ENCODE measurements around the gene NME5.

Gene NME5

GRCh38 chr5:138128334-138128733, 10.9 kb downstream of the NME5 start:
- Histone ChIP-seq H3K9me3 (ENCODE audit: control insufficient read depth, insufficient read depth, low read length) (no peaks in the 10 kb centered on the region), H3K4me3 (ENCODE audit: low read depth, low read length) (no peak overlapping the region), H3K27me3 (ENCODE audit: control insufficient read depth, insufficient read depth, low read length) (no peaks in the 10 kb centered on the region), H3K9ac (ENCODE audit: low read depth, low read length) (no peak overlapping the region), H3K4me1 (ENCODE audit: control insufficient read depth, insufficient read depth, low read length) (no peaks in the 10 kb centered on the region), H3K36me3 (ENCODE audit: control insufficient read depth, insufficient read depth, low read length) (no peaks in the 10 kb centered on the region)

DNA sequence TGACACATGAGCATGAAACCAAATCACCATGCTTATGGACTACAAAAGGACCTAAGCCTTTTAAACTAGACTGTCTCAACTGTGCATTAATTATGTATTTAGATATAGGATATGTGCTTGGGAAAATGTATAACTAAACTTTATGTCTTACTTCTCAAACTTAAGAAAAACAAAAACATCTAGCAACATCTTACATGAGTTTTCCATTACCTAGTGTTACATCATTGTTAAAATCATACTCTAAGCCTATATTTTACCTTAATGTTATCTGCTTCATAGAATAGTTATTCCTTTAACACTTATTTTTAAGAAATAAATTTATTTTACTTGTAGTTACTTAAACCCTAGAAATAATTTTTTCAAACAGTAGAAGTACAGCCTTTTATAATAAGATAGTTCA, 24.0 kb downstream of the NME5 start:
- Histone ChIP-seq H3K4me1 (ENCODE audit: control insufficient read depth, insufficient read depth, low read length) (peaks cover 7% of the 10 kb centered on the region), H3K4me3 (ENCODE audit: low read depth, low read length) (no peak overlapping the region), H3K9me3 (ENCODE audit: control insufficient read depth, insufficient read depth, low read length) (no peaks in the 10 kb centered on the region), H3K9ac (ENCODE audit: low read depth, low read length) (no peak overlapping the region), H3K27me3 (ENCODE audit: control insufficient read depth, insufficient read depth, low read length) (peaks cover 2% of the 10 kb centered on the region), H3K36me3 (ENCODE audit: control insufficient read depth, insufficient read depth, low read length) (no peaks in the 10 kb centered on the region)

DNA sequence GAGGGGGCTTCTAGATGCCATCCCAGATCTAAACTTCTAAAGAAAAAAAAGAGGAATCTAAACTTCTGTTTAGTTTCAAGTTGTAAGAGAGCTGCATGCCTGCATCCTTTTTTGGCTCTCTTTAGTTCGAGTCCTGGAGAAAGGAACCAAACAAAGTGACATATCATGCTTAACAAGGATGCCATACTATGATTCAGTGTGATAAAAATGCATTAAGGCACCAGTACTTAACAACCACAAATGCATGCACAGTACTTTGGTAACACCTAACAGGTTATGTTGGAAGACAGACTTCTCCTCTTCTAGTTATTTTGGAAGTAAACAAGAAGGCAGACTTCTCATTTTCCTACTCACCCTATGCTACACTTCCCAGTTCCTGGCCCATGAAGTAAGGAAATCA, 27.3 kb downstream of the NME5 start:
- Histone ChIP-seq H3K9me3 (ENCODE audit: control insufficient read depth, insufficient read depth, low read length) (no peaks in the 10 kb centered on the region), H3K27me3 (ENCODE audit: control insufficient read depth, insufficient read depth, low read length) (peaks cover 2% of the 10 kb centered on the region), H3K4me3 (ENCODE audit: low read depth, low read length) (no peak overlapping the region), H3K4me1 (ENCODE audit: control insufficient read depth, insufficient read depth, low read length) (peaks cover 9% of the 10 kb centered on the region), H3K36me3 (ENCODE audit: control insufficient read depth, insufficient read depth, low read length) (no peaks in the 10 kb centered on the region), H3K9ac (ENCODE audit: low read depth, low read length) (no peak overlapping the region)

DNA sequence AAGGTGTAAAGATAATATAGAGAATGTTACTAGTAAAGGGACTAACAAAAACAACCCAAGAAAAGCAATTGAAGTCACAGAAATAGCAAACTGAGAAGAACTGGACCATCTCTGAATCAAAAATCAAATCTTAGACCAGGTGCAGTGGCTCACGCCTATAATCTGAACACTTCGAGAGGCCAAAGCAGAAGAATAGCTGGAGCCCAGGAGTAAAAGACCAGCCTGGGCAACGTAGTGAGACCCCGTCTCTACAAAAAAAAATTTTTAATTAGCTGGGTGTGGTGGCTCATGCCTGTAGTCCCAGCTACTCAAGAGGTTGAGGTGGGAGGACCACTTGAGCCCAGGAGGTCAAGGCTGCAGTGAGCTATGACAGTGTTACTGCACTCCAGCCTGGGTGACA, 28.0 kb downstream of the NME5 start:
- Histone ChIP-seq H3K9me3 (ENCODE audit: control insufficient read depth, insufficient read depth, low read length) (no peaks in the 10 kb centered on the region), H3K36me3 (ENCODE audit: control insufficient read depth, insufficient read depth, low read length) (no peaks in the 10 kb centered on the region), H3K4me1 (ENCODE audit: control insufficient read depth, insufficient read depth, low read length) (peaks cover 9% of the 10 kb centered on the region), H3K9ac (ENCODE audit: low read depth, low read length) (no peak overlapping the region), H3K4me3 (ENCODE audit: low read depth, low read length) (no peak overlapping the region), H3K27me3 (ENCODE audit: control insufficient read depth, insufficient read depth, low read length) (peaks cover 2% of the 10 kb centered on the region)

GRCh38 chr5:138110266-138110963, 28.8 kb downstream of the NME5 start:
- Histone ChIP-seq H3K9ac (ENCODE audit: low read depth, low read length) (no peak overlapping the region), H3K4me1 (ENCODE audit: control insufficient read depth, insufficient read depth, low read length) (peaks cover 9% of the 10 kb centered on the region), H3K9me3 (ENCODE audit: control insufficient read depth, insufficient read depth, low read length) (no peaks in the 10 kb centered on the region), H3K36me3 (ENCODE audit: control insufficient read depth, insufficient read depth, low read length) (no peaks in the 10 kb centered on the region), H3K27me3 (ENCODE audit: control insufficient read depth, insufficient read depth, low read length) (peaks cover 2% of the 10 kb centered on the region), H3K4me3 (ENCODE audit: low read depth, low read length) (no peak overlapping the region)

DNA sequence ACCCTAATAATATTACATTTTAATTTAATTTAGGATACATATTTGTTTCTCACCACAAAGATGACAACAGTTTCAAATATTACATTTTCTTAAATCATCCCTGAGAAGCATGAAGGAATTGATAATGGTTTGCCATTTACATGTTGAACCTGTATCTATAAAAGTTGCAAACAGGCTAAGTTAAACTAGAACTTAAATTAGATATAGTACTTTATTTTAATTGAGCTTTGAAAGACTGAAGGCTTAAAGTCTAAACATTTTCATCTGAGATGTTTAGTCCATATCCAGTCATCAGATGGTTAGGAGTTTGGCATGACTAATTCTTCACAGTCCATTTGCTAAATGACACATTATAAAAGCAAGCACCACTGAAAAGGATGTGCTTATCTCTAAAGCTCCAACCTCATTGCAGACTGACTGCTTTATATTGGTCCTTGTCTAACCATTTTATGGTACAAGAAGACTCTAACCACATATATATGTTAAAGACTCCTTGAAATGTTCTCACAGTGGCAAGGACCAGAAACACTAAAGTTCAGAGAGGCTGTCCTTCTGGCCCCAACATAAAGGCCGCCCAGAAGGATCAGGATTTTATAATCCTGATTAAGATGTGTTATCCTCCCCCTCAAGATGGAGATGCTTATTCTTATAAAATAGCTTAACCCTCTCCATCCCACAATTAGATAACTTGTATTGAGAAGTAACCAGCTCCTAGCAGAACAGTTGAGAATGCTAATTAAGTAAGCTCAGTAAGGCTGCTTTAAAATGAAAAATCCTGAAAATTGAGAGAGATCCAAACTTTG, 29.6 kb downstream of the NME5 start:
- Histone ChIP-seq H3K9ac (ENCODE audit: low read depth, low read length) (no peak overlapping the region), H3K9me3 (ENCODE audit: control insufficient read depth, insufficient read depth, low read length) (no peaks in the 10 kb centered on the region), H3K4me1 (ENCODE audit: control insufficient read depth, insufficient read depth, low read length) (peaks cover 9% of the 10 kb centered on the region), H3K36me3 (ENCODE audit: control insufficient read depth, insufficient read depth, low read length) (no peaks in the 10 kb centered on the region), H3K4me3 (ENCODE audit: low read depth, low read length) (no peak overlapping the region), H3K27me3 (ENCODE audit: control insufficient read depth, insufficient read depth, low read length) (peaks cover 2% of the 10 kb centered on the region)

DNA sequence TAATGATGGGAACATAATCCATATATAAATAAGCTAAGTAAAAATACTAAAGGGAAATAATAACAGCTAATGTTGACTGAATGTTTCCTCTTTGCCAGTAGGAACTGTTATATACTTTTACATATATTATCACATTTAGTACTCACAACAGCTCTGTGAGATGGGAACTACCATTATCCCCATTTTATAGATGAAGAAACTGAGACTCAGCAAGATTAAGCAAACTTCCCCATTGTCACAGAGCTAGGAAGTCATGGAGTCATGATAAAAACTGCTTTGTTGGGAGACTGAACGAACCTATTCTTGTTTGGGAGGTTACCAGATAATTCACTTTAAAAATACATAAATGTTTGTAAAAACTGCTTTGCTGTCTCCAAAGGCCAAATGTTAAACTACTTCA, 32.0 kb downstream of the NME5 start:
- Histone ChIP-seq H3K4me1 (ENCODE audit: control insufficient read depth, insufficient read depth, low read length) (peaks cover 15% of the 10 kb centered on the region), H3K4me3 (ENCODE audit: low read depth, low read length) (no peak overlapping the region), H3K27me3 (ENCODE audit: control insufficient read depth, insufficient read depth, low read length) (peaks cover 2% of the 10 kb centered on the region), H3K36me3 (ENCODE audit: control insufficient read depth, insufficient read depth, low read length) (no peaks in the 10 kb centered on the region), H3K9ac (ENCODE audit: low read depth, low read length) (no peak overlapping the region), H3K9me3 (ENCODE audit: control insufficient read depth, insufficient read depth, low read length) (no peaks in the 10 kb centered on the region)

GRCh38 chr5:138105709-138106108, 33.5 kb downstream of the NME5 start:
- H3K4me1 ChIP-seq (ENCODE audit: control insufficient read depth, insufficient read depth, low read length), result peaks cover 11% of the 10 kb centered on the region
- H3K27me3 ChIP-seq (ENCODE audit: control insufficient read depth, insufficient read depth, low read length), result peaks cover 3% of the 10 kb centered on the region
- no peaks in the 10 kb centered on the region for H3K36me3 ChIP-seq (ENCODE audit: control insufficient read depth, insufficient read depth, low read length)
- H3K4me3 ChIP-seq (ENCODE audit: low read depth, low read length), result no peak overlapping the region
- H3K9ac ChIP-seq (ENCODE audit: low read depth, low read length), result no peak overlapping the region
- no peaks in the 10 kb centered on the region for H3K9me3 ChIP-seq (ENCODE audit: control insufficient read depth, insufficient read depth, low read length)

- Histone ChIP-seq H3K9ac (ENCODE audit: low read depth, low read length) (no peak overlapping the region), H3K4me3 (ENCODE audit: low read depth, low read length) (no peak overlapping the region), H3K36me3 (ENCODE audit: control insufficient read depth, insufficient read depth, low read length) (no peaks in the 10 kb centered on the region), H3K27me3 (ENCODE audit: control insufficient read depth, insufficient read depth, low read length) (peaks cover 18% of the 10 kb centered on the region), H3K4me1 (ENCODE audit: control insufficient read depth, insufficient read depth, low read length) (peaks cover 6% of the 10 kb centered on the region), H3K9me3 (ENCODE audit: control insufficient read depth, insufficient read depth, low read length) (no peaks in the 10 kb centered on the region)
Measured at GRCh38 chr5:138103319-138103637, 36.0 kb downstream of the NME5 start.

DNA sequence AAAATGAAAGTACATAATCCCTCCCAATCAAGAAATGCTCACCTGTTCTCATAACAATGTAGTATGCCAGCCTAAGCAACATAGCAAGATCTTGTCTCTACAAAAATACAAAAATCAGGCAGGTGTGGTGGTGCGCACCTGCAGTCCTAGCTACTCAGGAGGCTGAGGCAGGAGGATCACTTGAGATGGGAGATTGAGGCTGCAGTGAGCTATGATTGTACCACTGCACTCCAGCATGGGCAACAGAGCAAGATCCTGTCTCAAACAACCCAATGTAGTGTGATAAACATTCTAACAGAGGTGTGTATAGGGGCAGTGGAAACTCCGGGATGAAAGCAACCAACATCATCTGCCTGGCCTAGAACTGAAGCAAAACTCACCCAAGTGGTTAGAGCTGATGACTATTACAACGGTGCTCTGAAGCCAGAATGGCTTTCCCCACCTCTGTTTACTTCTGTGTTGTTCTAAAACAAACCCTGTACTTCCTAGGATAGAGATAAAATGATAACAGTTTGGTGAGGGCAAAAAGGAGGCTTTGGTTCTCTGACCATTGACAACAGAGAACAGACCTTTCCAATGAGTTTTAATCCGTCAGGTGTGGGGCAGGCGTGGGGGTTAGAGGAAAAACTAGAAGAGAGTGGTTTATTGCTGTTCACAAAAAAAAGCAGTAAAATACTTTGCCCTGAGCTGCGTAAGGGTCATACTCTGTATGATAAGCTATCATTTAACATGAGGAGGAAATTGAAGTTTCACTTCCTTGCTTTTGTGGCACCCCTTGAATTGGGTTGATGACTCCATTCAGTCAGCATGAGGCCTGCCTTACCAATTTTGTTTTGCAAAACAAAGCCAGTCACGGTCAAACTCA, 36.5 kb downstream of the NME5 start:
- peaks cover 6% of the 10 kb centered on the region for H3K4me1 ChIP-seq (ENCODE audit: control insufficient read depth, insufficient read depth, low read length)
- H3K9ac ChIP-seq (ENCODE audit: low read depth, low read length), result no peak overlapping the region
- peaks cover 22% of the 10 kb centered on the region for H3K27me3 ChIP-seq (ENCODE audit: control insufficient read depth, insufficient read depth, low read length)
- H3K9me3 ChIP-seq (ENCODE audit: control insufficient read depth, insufficient read depth, low read length), result no peaks in the 10 kb centered on the region
- no peak overlapping the region for H3K4me3 ChIP-seq (ENCODE audit: low read depth, low read length)
- H3K36me3 ChIP-seq (ENCODE audit: control insufficient read depth, insufficient read depth, low read length), result no peaks in the 10 kb centered on the region

DNA sequence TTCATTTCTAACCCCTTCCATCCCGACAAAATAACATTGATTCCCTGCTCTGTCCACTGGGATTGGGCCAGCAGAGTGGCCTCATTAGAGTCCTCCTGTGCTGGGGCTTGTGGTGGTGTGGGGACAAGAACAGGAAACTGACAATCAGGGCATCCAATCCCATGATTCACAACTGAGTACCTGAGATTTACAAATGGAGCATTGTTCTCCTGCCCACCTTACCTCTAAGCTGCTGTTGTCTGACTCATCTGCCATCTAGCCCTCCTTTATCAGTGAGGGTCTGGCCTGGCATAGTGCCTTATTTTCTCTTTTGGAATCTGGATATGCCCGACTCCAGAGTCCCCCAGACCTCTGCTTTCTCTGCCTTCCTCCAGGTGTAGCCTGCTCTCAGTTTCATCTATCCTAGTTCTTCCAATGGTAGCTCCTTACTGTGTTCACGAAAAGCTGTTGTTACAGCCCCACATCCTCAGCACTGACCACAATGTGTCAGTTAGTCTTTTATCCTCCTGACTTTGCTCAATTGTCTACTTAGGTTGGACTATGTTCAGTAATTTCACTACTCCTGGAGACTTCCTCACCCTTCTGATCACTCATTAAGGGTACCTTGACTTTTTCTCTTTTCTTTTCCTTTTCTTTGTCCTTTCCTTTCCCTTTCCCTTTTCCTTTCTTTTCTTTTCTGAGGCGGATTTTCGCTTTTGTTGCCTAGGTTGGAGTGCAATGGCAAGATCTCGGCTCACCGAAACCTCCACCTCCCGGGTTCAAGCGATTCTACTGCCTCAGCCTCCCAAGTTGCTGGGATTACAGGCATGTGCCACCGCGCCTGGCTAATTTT, 42.0 kb downstream of the NME5 start:
- Histone ChIP-seq H3K27me3 (ENCODE audit: control insufficient read depth, insufficient read depth, low read length) (peaks cover 64% of the 10 kb centered on the region), H3K4me3 (ENCODE audit: low read depth, low read length) (peak overlapping the region; percentile 11), H3K4me1 (ENCODE audit: control insufficient read depth, insufficient read depth, low read length) (peaks cover 39% of the 10 kb centered on the region), H3K9me3 (ENCODE audit: control insufficient read depth, insufficient read depth, low read length) (no peaks in the 10 kb centered on the region), H3K36me3 (ENCODE audit: control insufficient read depth, insufficient read depth, low read length) (no peaks in the 10 kb centered on the region), H3K9ac (ENCODE audit: low read depth, low read length) (no peak overlapping the region)

All from iPS-15b (cell line).